MM.1S (cell line): Measurements from ENCODE around the gene KCNMB2.

Source experiments
- DNase-seq: peaks from one replicate; pipeline ENCODE4 v3.0.0-alpha.2; 2015
- H2AFZ ChIP-seq: fragments of 300-600 bp; sonication (generic); 2 replicates; pipeline ENCODE4 v1.6.0; 2016; ENCODE audit warnings: antibody characterized with exemption, low read length
- H3F3A ChIP-seq: fragments of 300-600 bp; sonication (generic); 2 replicates; pipeline ENCODE4 v1.6.1; 2016; ENCODE audit warnings: mild to moderate bottlenecking, antibody characterized with exemption, low read length, moderate library complexity, mixed read lengths; ENCODE audit not compliant: insufficient read depth
- H3K27ac ChIP-seq: fragments of 300-600 bp; sonication (generic); 2 replicates; pipeline ENCODE4 v1.5.1; 2016; ENCODE audit warnings: mild to moderate bottlenecking, low read length
- H3K27me3 ChIP-seq: fragments of 300-600 bp; sonication (generic); replicated peaks from 2 replicates; pipeline ENCODE4 v1.6.0; 2016; ENCODE audit warnings: low read length; ENCODE audit not compliant: insufficient read depth
- H3K36me3 ChIP-seq: fragments of 300-600 bp; sonication (generic); replicated peaks from 2 replicates; pipeline ENCODE4 v1.6.1; 2016; ENCODE audit warnings: mild to moderate bottlenecking, low read length, mixed read lengths; ENCODE audit not compliant: insufficient read depth
- H3K4me1 ChIP-seq: fragments of 300-600 bp; sonication (generic); 2 replicates; pipeline ENCODE4 v1.6.1; 2016; ENCODE audit warnings: low read length, mixed read lengths
- H3K4me2 ChIP-seq: fragments of 300-600 bp; sonication (generic); 2 replicates; pipeline ENCODE4 v1.6.0; 2016; ENCODE audit warnings: low read depth, low read length
- H3K4me3 ChIP-seq: fragments of 300-600 bp; sonication (generic); 2 replicates; pipeline ENCODE4 v1.5.1; 2016; ENCODE audit warnings: low read length, mixed read lengths
- H3K79me2 ChIP-seq: fragments of 300-600 bp; sonication (generic); 2 replicates; pipeline ENCODE4 v1.6.1; 2016; ENCODE audit warnings: mixed run types, low read length, mixed read lengths
- H3K9ac ChIP-seq: fragments of 300-600 bp; sonication (generic); 2 replicates; pipeline ENCODE4 v1.6.1; 2016; ENCODE audit warnings: low read length, mixed read lengths
- H3K9me2 ChIP-seq: fragments of 300-600 bp; sonication (generic); replicated peaks from 2 replicates; pipeline ENCODE4 v1.6.1; 2016; ENCODE audit warnings: mild to moderate bottlenecking, low read length, mixed read lengths; ENCODE audit not compliant: insufficient read depth
- H3K9me3 ChIP-seq: fragments of 300-600 bp; sonication (generic); replicated peaks from 2 replicates; pipeline ENCODE4 v1.6.1; 2016; ENCODE audit warnings: mild to moderate bottlenecking, low read length, mixed read lengths; ENCODE audit not compliant: insufficient read depth
- H4K20me1 ChIP-seq: fragments of 300-600 bp; sonication (generic); 2 replicates; pipeline ENCODE4 v1.6.1; 2016; ENCODE audit warnings: mild to moderate bottlenecking, low read length, moderate library complexity, mixed read lengths; ENCODE audit not compliant: insufficient read depth
- EZH2 ChIP-seq: fragments of 300-600 bp; sonication (generic); optimal IDR thresholded peaks from 2 replicates; pipeline ENCODE3; 2017; ENCODE audit warnings: low read depth, mild to moderate bottlenecking, antibody characterized with exemption, low read length, mixed read lengths
- EZH2phosphoT487 ChIP-seq: fragments of 300-600 bp; sonication (generic); IDR thresholded peaks from 2 replicates; pipeline ENCODE4 v1.6.1; 2018; ENCODE audit warnings: antibody characterized with exemption, low read length
- TF ChIP-seq, protein P1 (sequence below): fragments of 300-600 bp; sonication (generic); IDR thresholded peaks from 2 replicates; pipeline ENCODE4 v1.5.1; 2016; ENCODE audit warnings: antibody characterized with exemption, low read length, mixed read lengths

KCNMB2 gene

DNA sequence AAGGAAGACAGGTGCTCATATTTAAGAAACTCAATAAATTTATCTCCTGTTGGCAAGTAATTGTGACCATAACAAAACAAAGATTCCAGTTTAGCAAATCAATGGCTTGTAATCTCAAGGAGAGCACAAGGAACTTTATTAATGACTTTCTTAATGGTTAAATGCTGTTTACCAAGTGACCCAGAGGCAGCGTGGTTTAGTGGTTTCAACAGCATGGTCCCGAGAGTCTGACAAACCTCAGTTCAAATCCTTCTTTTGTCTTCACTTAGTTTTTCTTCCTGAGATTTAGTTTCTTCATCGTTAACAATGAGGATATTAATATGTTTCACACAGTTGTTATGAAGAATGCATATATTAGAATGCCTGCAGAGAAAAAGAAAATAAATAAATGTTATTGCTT, 212.6 kb downstream of the KCNMB2 start:
- Histone ChIP-seq H3K9me2 (no peaks in the 10 kb centered on the region), H3K36me3 (no peaks in the 10 kb centered on the region), H3K9me3 (no peaks in the 10 kb centered on the region), H3K9ac (no peak overlapping the region), H3K4me2 (no peak overlapping the region), H3F3A (no peaks in the 10 kb centered on the region), H3K4me1 (no peaks in the 10 kb centered on the region), H3K27ac (no peak overlapping the region), H3K79me2 (no peaks in the 10 kb centered on the region), H3K4me3 (no peak overlapping the region), H2AFZ (no peak overlapping the region), H4K20me1 (no peaks in the 10 kb centered on the region), H3K27me3 (no peaks in the 10 kb centered on the region)
- TF ChIP-seq EZH2phosphoT487 (no peak), EZH2 (no peak)
- TF ChIP-seq, protein P1, sequence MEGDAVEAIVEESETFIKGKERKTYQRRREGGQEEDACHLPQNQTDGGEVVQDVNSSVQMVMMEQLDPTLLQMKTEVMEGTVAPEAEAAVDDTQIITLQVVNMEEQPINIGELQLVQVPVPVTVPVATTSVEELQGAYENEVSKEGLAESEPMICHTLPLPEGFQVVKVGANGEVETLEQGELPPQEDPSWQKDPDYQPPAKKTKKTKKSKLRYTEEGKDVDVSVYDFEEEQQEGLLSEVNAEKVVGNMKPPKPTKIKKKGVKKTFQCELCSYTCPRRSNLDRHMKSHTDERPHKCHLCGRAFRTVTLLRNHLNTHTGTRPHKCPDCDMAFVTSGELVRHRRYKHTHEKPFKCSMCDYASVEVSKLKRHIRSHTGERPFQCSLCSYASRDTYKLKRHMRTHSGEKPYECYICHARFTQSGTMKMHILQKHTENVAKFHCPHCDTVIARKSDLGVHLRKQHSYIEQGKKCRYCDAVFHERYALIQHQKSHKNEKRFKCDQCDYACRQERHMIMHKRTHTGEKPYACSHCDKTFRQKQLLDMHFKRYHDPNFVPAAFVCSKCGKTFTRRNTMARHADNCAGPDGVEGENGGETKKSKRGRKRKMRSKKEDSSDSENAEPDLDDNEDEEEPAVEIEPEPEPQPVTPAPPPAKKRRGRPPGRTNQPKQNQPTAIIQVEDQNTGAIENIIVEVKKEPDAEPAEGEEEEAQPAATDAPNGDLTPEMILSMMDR = no peak
- peak; percentile 52 for DNase-seq

DNA sequence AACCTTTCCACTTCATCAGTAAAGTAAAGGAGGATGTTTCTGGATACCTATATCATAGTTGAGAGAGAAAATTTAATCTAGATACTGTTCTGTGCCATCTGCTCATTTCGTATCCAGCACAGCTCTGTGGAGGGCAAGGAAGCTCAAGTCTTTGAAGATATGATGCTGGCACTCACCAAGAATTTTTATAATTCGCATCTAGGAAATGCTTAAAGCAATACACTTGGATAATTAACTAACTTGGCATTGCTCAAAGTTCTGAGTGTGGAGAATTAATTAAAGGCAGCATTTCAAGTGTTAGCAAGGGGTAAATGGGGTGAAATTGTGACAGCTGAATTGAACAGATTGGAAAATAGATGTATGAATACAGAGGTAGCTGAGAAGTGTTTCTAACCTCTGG, 213.2 kb downstream of the KCNMB2 start:
- H3K79me2 ChIP-seq = no peaks in the 10 kb centered on the region
- H4K20me1 ChIP-seq = no peaks in the 10 kb centered on the region
- H3K9ac ChIP-seq = no peak overlapping the region
- DNase-seq = no peak
- no peaks in the 10 kb centered on the region for H3K27me3 ChIP-seq
- no peaks in the 10 kb centered on the region for H3K9me3 ChIP-seq
- H3K4me1 ChIP-seq = no peaks in the 10 kb centered on the region
- no peaks in the 10 kb centered on the region for H3F3A ChIP-seq
- no peak overlapping the region for H2AFZ ChIP-seq
- TF ChIP-seq EZH2 = no peak
- TF ChIP-seq, protein P1 = no peak
- no peak for TF ChIP-seq EZH2phosphoT487
- H3K9me2 ChIP-seq = no peaks in the 10 kb centered on the region
- no peak overlapping the region for H3K27ac ChIP-seq
- no peak overlapping the region for H3K4me3 ChIP-seq
- H3K36me3 ChIP-seq = no peaks in the 10 kb centered on the region
- H3K4me2 ChIP-seq = no peak overlapping the region

DNA sequence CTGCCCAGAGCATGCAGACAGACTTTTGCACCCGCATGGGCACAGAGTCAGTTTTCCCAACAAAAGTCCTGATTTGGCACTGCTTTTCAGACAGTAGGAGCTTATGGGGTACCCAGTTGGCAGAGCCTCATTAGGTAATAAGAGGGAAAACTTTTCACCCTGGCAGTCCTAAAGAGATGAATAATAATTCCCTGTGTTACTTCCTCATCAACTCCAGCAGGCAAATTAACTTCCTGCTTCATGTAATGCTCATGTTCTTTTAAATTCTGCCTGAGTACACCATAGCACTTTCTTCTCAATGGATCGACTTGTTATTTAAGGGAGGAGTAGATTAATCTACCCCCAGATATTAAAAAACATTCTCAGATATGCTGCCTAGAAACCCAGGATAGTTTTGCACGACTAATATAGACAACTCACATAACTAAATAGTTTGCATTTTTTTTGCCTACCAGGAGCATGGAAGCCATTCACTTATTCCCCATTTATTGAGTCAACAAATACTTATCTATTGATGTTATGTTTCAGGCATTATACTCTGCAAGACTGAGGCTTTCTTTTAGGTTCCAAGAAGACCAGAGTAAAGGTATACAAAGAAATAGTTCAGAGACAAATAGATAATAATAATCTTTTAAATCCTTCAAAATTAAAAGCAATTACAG, 214.5 kb downstream of the KCNMB2 start:
- Histone ChIP-seq H3K9ac (no peak overlapping the region), H3K4me3 (no peak overlapping the region), H3K79me2 (no peaks in the 10 kb centered on the region), H3K36me3 (no peaks in the 10 kb centered on the region), H4K20me1 (no peaks in the 10 kb centered on the region), H3K4me2 (no peak overlapping the region), H3F3A (no peaks in the 10 kb centered on the region), H3K4me1 (no peaks in the 10 kb centered on the region), H3K9me3 (no peaks in the 10 kb centered on the region), H3K27me3 (no peaks in the 10 kb centered on the region), H3K27ac (no peak overlapping the region), H2AFZ (no peak overlapping the region), H3K9me2 (no peaks in the 10 kb centered on the region)
- DNase-seq = no peak
- TF ChIP-seq EZH2 (no peak), EZH2phosphoT487 (no peak)
- TF ChIP-seq, protein P1 = no peak
